Fibroblast of mammary gland (primary cell): ENCODE data around the gene PLEKHA8.

Experiments used
- DNase-seq: peaks from one replicate; pipeline ENCODE4 v3.0.0-alpha.2; 2010; ENCODE audit warnings: low read depth
- H3K4me3 ChIP-seq: 2 replicates; pipeline ENCODE4 v1.5.1; 2011; ENCODE audit warnings: low read depth, mild to moderate bottlenecking, low read length, moderate library complexity; ENCODE audit not compliant: control insufficient read depth
- TF ChIP-seq, protein P1 (sequence below): conservative IDR thresholded peaks from 2 replicates; pipeline ENCODE4 v1.5.1; 2011; ENCODE audit warnings: low read depth, low read length, inconsistent platforms; ENCODE audit not compliant: control insufficient read depth, insufficient read depth

Gene PLEKHA8

DNA sequence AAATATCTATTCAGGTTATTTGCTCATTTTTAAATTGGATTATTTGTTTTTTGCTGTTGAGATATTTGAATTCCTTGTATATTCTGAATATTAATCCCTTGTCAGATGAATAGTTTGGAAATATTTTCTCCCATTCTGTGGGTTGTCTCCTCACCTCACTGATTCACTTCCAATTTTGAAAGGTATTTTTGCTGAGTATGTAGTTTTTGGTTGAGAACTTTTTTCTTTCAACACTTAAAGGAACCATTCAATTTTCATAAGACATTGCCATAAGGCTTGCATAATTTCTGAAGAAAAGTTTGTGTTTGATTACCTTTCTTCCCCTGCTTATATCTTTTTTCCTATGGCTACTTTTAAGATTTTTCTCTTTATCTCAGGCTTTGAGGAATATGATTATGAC is 29.7 kb upstream of the PLEKHA8 start:
- TF ChIP-seq, protein P1, sequence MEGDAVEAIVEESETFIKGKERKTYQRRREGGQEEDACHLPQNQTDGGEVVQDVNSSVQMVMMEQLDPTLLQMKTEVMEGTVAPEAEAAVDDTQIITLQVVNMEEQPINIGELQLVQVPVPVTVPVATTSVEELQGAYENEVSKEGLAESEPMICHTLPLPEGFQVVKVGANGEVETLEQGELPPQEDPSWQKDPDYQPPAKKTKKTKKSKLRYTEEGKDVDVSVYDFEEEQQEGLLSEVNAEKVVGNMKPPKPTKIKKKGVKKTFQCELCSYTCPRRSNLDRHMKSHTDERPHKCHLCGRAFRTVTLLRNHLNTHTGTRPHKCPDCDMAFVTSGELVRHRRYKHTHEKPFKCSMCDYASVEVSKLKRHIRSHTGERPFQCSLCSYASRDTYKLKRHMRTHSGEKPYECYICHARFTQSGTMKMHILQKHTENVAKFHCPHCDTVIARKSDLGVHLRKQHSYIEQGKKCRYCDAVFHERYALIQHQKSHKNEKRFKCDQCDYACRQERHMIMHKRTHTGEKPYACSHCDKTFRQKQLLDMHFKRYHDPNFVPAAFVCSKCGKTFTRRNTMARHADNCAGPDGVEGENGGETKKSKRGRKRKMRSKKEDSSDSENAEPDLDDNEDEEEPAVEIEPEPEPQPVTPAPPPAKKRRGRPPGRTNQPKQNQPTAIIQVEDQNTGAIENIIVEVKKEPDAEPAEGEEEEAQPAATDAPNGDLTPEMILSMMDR: no peak
- no peak for DNase-seq
- H3K4me3 ChIP-seq: no peak overlapping the region

DNA sequence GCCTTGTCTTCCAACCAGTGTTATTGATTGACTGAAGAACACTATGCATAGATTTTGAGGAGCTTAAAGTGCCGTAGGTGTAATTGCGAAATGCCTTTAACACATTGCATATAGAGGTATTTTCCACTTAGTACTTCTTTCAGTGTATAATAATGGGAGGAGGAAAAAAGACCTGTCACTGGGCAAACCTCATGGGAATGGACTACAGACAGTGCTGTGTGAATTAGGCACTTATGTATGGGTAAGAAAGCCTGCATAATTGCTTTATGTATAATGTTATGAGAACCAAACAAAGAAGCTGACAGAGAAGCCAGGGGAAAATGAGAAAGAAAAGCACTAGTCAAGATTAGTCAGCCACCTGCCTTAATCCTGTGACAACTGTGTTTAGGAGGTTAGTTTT is 26.2 kb upstream of the PLEKHA8 start:
- H3K4me3 ChIP-seq: no peak overlapping the region
- TF ChIP-seq, protein P1: no peak
- DNase-seq: no peak

DNA sequence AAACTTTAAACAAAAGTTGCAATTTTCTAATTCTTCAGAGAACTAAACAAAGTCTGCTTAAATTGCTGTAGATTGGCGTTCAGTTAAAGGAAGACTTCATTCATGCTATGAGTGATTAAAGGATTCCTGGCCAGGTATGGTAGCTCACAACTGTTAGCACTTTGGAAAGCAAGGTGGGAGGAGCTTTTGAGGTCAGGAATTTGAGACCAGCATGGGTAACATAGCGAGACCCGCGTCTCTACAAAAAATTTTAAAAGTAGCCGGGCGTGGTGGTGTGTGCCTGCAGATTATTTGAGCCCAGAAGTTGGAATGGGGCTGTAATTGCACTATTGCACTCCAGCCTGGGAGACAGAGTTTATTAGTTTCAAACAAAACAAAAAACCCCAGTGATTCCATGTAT is 25.1 kb upstream of the PLEKHA8 start:
- no peak for DNase-seq
- no peak overlapping the region for H3K4me3 ChIP-seq
- TF ChIP-seq, protein P1: no peak

DNA sequence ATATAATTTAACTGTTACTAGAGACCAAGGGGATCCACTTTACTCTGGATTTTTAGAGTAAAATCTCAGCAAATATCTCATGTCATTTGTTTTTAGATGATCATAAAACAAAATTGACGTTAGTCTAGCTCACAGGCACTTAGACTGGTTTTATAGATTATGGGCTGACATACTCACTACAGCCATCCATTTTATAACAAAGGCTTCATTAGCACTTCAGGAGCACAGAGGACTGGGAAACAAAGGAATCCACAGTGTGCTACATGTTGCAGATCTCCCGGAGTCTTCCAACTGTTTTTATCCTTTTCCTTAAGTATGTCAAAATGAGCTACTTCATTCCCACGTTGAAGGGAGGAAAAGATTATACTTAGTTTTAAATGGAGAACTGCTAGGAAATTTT is 22.7 kb upstream of the PLEKHA8 start:
- no peak for DNase-seq
- no peak overlapping the region for H3K4me3 ChIP-seq
- TF ChIP-seq, protein P1: no peak

DNA sequence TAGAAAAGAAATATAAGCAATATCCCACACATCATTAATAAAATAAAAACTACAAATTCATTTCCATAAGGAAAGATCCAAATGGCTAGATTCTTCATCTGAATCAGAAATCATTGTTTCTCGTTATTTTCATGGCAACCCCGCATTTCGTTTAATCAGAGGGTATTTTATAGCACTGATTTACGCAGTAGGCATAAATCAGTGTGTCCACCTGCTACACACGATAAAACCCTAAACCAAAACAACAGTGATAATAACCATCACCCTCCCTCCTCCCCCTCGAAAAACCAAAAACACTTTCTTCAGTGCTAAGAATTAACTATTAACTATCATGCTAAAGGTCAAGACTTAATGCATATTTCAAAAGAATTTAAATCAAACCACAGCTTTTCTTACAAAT is 18.2 kb upstream of the PLEKHA8 start:
- no peak overlapping the region for H3K4me3 ChIP-seq
- DNase-seq: no peak
- TF ChIP-seq, protein P1: no peak

DNA sequence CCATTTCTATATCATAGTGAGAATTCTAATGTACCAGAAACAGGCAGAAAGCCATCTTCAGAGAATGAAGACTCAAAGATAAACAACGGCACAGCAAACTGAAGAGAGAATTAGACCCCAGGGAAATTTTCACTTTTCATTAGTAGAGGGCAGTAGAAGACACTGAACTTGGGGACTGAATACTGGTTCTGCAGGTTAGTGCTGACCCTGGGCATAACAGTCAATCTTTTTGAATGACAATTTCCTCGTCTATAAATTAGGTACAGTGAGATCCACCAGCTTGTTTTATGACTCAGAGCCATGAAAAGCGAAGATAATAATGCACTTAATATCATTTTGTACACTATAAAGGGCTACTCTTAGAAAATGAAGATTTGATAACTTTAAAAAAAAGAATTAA is 15.5 kb upstream of the PLEKHA8 start:
- no peak overlapping the region for H3K4me3 ChIP-seq
- TF ChIP-seq, protein P1: no peak

DNA sequence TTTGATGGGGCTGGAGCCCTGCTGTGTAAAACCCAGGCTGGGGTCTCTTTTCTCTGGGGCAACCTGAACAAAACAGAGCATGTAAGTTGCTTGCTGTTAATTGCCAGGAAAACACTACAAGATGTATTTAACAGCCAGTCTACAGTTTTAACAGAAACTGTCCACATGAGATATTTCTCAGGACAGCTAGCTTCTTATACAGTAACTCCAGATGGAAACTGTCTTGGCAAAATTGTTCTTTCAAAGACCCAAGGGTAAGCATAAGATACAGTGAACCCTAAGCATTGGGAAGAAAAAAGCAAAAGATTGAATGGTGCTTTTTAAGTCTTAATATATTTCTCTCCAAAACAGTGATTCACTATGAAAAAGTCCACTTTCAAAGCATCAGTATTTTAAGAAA is 9.8 kb upstream of the PLEKHA8 start:
- no peak for DNase-seq
- H3K4me3 ChIP-seq: no peak overlapping the region
- TF ChIP-seq, protein P1: no peak

More for the DNA sequence above, 15.5 kb upstream of the PLEKHA8 start:
- DNase-seq: no peak
